Keratinocyte (primary cell): ENCODE data around the gene ANGEL2. TPM values are rescaled to one million over a fixed set of nuclear protein-coding genes. Genes with fewer than 3 reads are reported as not detected.

Experiments used
- DNase-seq: peaks from one replicate; pipeline ENCODE4 v3.0.0-alpha.2; 2011; ENCODE audit warnings: low read depth, missing footprints, low spot score
- FAIRE-seq: peaks from 2 replicates; lab custom pipeline; 2011; peaks lifted over from hg19 to GRCh38; lab: Jason Lieb, UNC
- H2AFZ ChIP-seq: 2 replicates; pipeline ENCODE4 v1.6.0; 2012; ENCODE audit warnings: low read length, control low read depth, inconsistent platforms; ENCODE audit not compliant: control insufficient read depth
- H3K27ac ChIP-seq: 2 replicates; pipeline ENCODE4 v1.5.1; 2011; ENCODE audit warnings: low read length; ENCODE audit not compliant: control insufficient read depth, insufficient read depth
- H3K27me3 ChIP-seq: 3 replicates; pipeline ENCODE4 v1.6.0; 2011; ENCODE audit warnings: low read length; ENCODE audit not compliant: control insufficient read depth, insufficient read depth; ENCODE audit errors: extremely low read depth
- H3K36me3 ChIP-seq, 2 experiments: 2 replicates in 1 of 2; 3 replicates in 1 of 2; pipeline ENCODE4 v1.5.1; 2011; ENCODE audit warnings: low read length in 2 of 2, mild to moderate bottlenecking in 1 of 2; ENCODE audit not compliant: control insufficient read depth in 2 of 2, insufficient read depth in 2 of 2; ENCODE audit errors: extremely low read depth in 1 of 2
- H3K4me1 ChIP-seq: 3 replicates; pipeline ENCODE4 v1.5.1; 2011; ENCODE audit warnings: low read length; ENCODE audit not compliant: control insufficient read depth, insufficient read depth; ENCODE audit errors: extremely low read depth
- H3K4me2 ChIP-seq: 3 replicates; pipeline ENCODE4 v1.6.0; 2011; ENCODE audit warnings: low read depth, low read length; ENCODE audit not compliant: control insufficient read depth, insufficient read depth; ENCODE audit errors: extremely low read depth
- H3K4me3 ChIP-seq, 3 experiments: fragments of 200-600 bp in 1 of 3; sonication (generic) in 1 of 3; 2 replicates in 2 of 3; 3 replicates in 1 of 3; pipeline ENCODE4 v1.5.1; 2011 to 2016; ENCODE audit warnings: low read length in 3 of 3, mild to moderate bottlenecking in 3 of 3, control low read depth in 2 of 3, inconsistent platforms in 1 of 3, low read depth in 1 of 3, mixed read lengths in 1 of 3, mixed run types in 1 of 3, moderate library complexity in 1 of 3; ENCODE audit not compliant: control insufficient read depth in 2 of 3, insufficient read depth in 2 of 3; ENCODE audit errors: extremely low read depth in 1 of 3
- H3K79me2 ChIP-seq: 2 replicates; pipeline ENCODE4 v1.6.0; 2012; ENCODE audit warnings: low read length; ENCODE audit not compliant: control insufficient read depth, insufficient read depth
- H3K9ac ChIP-seq: 3 replicates; pipeline ENCODE4 v1.6.0; 2011; ENCODE audit warnings: low read length; ENCODE audit not compliant: control insufficient read depth, insufficient read depth; ENCODE audit errors: extremely low read depth
- H3K9me1 ChIP-seq: 3 replicates; pipeline ENCODE4 v1.6.0; 2011; ENCODE audit warnings: low read length; ENCODE audit not compliant: control insufficient read depth, insufficient read depth; ENCODE audit errors: extremely low read depth
- H3K9me3 ChIP-seq: 2 replicates; pipeline ENCODE4 v1.5.1; 2012; ENCODE audit warnings: low read depth, low read length; ENCODE audit not compliant: control insufficient read depth
- H4K20me1 ChIP-seq: 3 replicates; pipeline ENCODE4 v1.6.0; 2011; ENCODE audit warnings: low read length; ENCODE audit not compliant: control insufficient read depth, insufficient read depth; ENCODE audit errors: extremely low read depth
- EZH2 ChIP-seq: IDR thresholded peaks from one replicate; pipeline ENCODE4 v1.6.1; 2012; ENCODE audit warnings: inconsistent platforms, mild to moderate bottlenecking, low read length, moderate library complexity
- dilution Hi-C: fragments of 300-500 bp; cut with MboI; formaldehyde crosslinking; loops from one replicate; pipeline ENCODE4 v1.7.0; 2020; ENCODE audit warnings: low sequenced_read_pairs; ENCODE audit not compliant: extremely low pct_ligation_motif_present
- polyA plus RNA-seq, 5 experiments: library from polyadenylated mRNA; depleted of rRNA in 3 of 5; stranded (reverse) in 3 of 5; stranded (forward) in 1 of 5; unstranded in 1 of 5; fragments of >200 nt; gene quantifications; 1 replicate in 1 of 5; 2 replicates in 3 of 5; 3 replicates in 1 of 5; pipeline versions ENCODE4 v1.2.1 to v1.2.3, GENCODE V29; 2011 to 2012; ENCODE audit warnings: missing spikeins in 2 of 5, low read depth in 1 of 5, low replicate concordance in 1 of 5
- TF ChIP-seq, protein P1 (sequence below), 3 experiments: IDR thresholded peaks in 1 of 3; conservative IDR thresholded peaks in 1 of 3; optimal IDR thresholded peaks in 1 of 3; 2 replicates in 2 of 3; 3 replicates in 1 of 3; pipeline versions ENCODE3 to v1.5.1; 2011; ENCODE audit warnings: low read length in 3 of 3, mild to moderate bottlenecking in 3 of 3, moderate library complexity in 2 of 3, control low read depth in 1 of 3, inconsistent platforms in 1 of 3; ENCODE audit not compliant: insufficient read depth in 2 of 3; ENCODE audit errors: extremely low read depth in 1 of 3

Gene ANGEL2
- polyA plus RNA-seq, 1 donor (not counting 4 experiments of a cell fraction or from before 2014, with no cell fraction given) = 25.6 TPM

DNA sequence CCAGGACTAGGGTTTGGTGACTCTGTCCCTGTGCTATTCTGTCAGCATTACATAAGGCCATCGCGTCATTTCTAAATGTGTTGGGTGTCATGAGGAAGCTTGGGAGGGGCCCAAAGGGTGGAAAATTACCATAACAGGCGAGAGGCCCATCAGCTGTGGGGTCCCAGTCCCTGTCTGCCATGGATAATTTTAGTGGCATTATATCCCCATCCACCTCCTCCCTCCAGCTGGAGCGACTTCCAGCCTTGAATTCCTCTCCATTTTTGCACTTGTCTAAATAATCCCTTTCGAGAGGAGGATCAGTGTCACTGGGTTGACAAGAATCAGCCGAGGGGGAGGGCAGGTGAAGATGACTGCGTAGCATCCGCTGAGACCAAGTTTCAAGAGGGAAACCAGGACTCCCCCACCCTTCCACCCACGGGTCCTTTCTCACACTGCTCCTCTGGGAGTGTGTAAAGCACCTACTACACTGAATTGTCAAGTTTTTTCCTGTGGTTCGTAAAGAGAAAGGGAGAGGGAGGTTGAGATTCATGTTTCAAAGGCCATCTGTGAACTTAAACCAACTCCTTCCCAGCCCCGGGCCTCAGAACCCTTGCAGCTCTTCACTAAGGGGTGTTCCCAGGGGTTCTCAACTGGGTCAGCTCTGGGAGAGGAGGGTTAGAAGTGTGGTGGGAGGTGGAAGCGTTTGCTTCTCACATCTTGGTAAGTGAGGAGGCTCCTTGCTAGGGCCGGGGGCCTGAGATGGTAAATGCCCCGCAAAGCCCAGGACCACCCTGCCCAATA lies 36.1 kb downstream of the ANGEL2 start:
- Histone ChIP-seq H4K20me1 (no peaks in the 10 kb centered on the region), H3K79me2 (no peaks in the 10 kb centered on the region), H3K9ac (no peak overlapping the region), H3K9me1 (no peaks in the 10 kb centered on the region), H3K36me3 (no peaks in the 10 kb centered on the region), H2AFZ (no peak overlapping the region), H3K4me3 (no peak overlapping the region), H3K27ac (no peak overlapping the region), H3K4me2 (no peak overlapping the region), H3K27me3 (no peaks in the 10 kb centered on the region), H3K9me3 (no peaks in the 10 kb centered on the region), H3K4me1 (no peaks in the 10 kb centered on the region)
- dilution Hi-C loops = no loop called here
- DNase-seq (no peak), FAIRE-seq (no peak)
- TF ChIP-seq, protein P1, sequence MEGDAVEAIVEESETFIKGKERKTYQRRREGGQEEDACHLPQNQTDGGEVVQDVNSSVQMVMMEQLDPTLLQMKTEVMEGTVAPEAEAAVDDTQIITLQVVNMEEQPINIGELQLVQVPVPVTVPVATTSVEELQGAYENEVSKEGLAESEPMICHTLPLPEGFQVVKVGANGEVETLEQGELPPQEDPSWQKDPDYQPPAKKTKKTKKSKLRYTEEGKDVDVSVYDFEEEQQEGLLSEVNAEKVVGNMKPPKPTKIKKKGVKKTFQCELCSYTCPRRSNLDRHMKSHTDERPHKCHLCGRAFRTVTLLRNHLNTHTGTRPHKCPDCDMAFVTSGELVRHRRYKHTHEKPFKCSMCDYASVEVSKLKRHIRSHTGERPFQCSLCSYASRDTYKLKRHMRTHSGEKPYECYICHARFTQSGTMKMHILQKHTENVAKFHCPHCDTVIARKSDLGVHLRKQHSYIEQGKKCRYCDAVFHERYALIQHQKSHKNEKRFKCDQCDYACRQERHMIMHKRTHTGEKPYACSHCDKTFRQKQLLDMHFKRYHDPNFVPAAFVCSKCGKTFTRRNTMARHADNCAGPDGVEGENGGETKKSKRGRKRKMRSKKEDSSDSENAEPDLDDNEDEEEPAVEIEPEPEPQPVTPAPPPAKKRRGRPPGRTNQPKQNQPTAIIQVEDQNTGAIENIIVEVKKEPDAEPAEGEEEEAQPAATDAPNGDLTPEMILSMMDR (optimal IDR thresholded peaks at IDR 0.05 in 1 of 3, IDR thresholded peaks at IDR 0.05 in 1 of 3, conservative IDR thresholded peaks at IDR 0.05 in 1 of 3; ENCODE audit: extremely low read depth in 1 of 3, insufficient read depth in 2 of 3, low read length in 3 of 3) = no peak
- no peak for TF ChIP-seq EZH2

DNA sequence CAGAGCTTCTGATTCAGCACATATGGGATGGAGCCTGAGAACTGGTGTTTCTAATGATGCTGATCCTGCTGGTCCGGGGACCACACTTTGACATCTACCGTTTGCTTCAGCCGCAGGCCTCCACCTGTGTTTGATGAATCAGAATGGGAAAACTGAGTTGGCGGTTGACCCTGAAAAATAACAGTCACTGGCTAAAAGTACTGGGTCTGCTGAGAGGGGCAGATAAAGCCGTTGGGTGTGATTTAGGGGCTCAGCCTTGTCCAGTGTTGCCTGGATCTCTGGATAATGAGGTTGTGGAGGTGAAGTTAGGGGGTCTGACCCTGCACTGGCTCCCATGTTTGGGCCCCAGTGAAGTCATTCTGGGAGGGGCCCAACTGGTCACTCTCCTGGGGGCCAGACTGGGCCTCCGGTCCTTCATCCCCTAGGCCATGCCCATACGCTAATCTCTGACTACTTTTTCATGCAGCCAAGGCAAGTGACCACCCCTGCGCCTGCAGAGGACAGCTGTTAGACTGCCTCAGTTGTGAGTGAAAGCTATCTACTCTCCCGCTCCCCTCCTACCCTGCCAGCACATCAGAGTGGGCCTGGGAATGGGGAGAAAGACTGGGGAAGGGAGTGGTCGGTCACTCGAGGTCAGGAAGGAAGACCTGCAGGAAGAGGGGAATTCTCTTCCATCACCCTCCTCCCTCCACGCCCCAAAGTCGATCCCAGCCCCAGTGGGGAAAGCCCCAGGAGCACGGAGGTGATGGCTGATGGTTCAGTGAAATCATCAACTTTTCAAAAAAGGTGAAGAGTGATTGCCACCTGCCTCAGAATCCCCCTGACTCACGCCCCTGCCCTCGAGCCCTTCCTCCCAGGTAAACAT lies 37.7 kb downstream of the ANGEL2 start:
- no peak overlapping the region for H3K4me2 ChIP-seq

More for the DNA sequence above, 37.7 kb downstream of the ANGEL2 start:
- Histone ChIP-seq H3K27ac (no peak overlapping the region), H3K9ac (no peak overlapping the region), H3K79me2 (no peaks in the 10 kb centered on the region), H4K20me1 (no peaks in the 10 kb centered on the region), H3K36me3 (no peaks in the 10 kb centered on the region), H3K9me1 (no peaks in the 10 kb centered on the region), H3K4me1 (no peaks in the 10 kb centered on the region), H3K9me3 (no peaks in the 10 kb centered on the region), H3K27me3 (no peaks in the 10 kb centered on the region), H2AFZ (no peak overlapping the region), H3K4me3 (no peak overlapping the region)
- dilution Hi-C loops = no loop called here
- no peak for DNase-seq
- FAIRE-seq = no peak
- TF ChIP-seq, protein P1 (optimal IDR thresholded peaks at IDR 0.05 in 1 of 3, IDR thresholded peaks at IDR 0.05 in 1 of 3, conservative IDR thresholded peaks at IDR 0.05 in 1 of 3; ENCODE audit: extremely low read depth in 1 of 3, insufficient read depth in 2 of 3, low read length in 3 of 3) = no peak
